SU-DHL-6 (cell line): ENCODE data around the gene OR9I1.

Experiments used
- H2AFZ ChIP-seq: fragments of 200-600 bp; sonication (generic); 2 replicates; pipeline ENCODE4 v1.6.1; 2014; ENCODE audit warnings: low read depth, mild to moderate bottlenecking, moderate library complexity, mixed read lengths, antibody characterized with exemption, low read length; ENCODE audit not compliant: severe bottlenecking
- H3F3A ChIP-seq: fragments of 200-600 bp; shearing (Covaris generic); 2 replicates; pipeline ENCODE4 v1.6.0; 2016; ENCODE audit warnings: antibody characterized with exemption, mild to moderate bottlenecking; ENCODE audit not compliant: insufficient read depth
- H3K27ac ChIP-seq: fragments of 200-600 bp; sonication (generic); 2 replicates; pipeline ENCODE4 v1.5.1; 2016; ENCODE audit warnings: low read depth, mild to moderate bottlenecking, low read length, moderate library complexity, mixed read lengths
- H3K27me3 ChIP-seq: fragments of 200-600 bp; sonication (generic), shearing (Covaris generic); 2 replicates; pipeline ENCODE4 v1.6.0; 2014; ENCODE audit warnings: mild to moderate bottlenecking, low read length
- H3K36me3 ChIP-seq: fragments of 200-600 bp; sonication (generic); 2 replicates; pipeline ENCODE4 v1.6.1; 2014; ENCODE audit warnings: mild to moderate bottlenecking, low read length, mixed read lengths
- H3K4me2 ChIP-seq: fragments of 300-600, 200-600 bp; shearing (Covaris generic), sonication (generic); 2 replicates; pipeline ENCODE4 v1.6.0; 2014; ENCODE audit warnings: low read length, low read depth, mild to moderate bottlenecking; ENCODE audit not compliant: poor library complexity, severe bottlenecking
- H3K4me3 ChIP-seq: fragments of 200-600 bp; sonication (generic); 2 replicates; pipeline ENCODE4 v1.5.1; 2014; ENCODE audit warnings: antibody characterized with exemption, low read length, mild to moderate bottlenecking, mixed read lengths; ENCODE audit not compliant: insufficient read depth, poor library complexity, severe bottlenecking
- H3K79me2 ChIP-seq: fragments of 200-600 bp; sonication (generic); 2 replicates; pipeline ENCODE4 v1.6.1; 2014; ENCODE audit warnings: mild to moderate bottlenecking, low read length, moderate library complexity; ENCODE audit not compliant: insufficient read depth
- H3K9ac ChIP-seq: fragments of 200-600 bp; sonication (generic); 2 replicates; pipeline ENCODE4 v1.7.0; 2014; ENCODE audit warnings: mild to moderate bottlenecking, low read length
- H3K9me2 ChIP-seq: fragments of 200-600 bp; sonication (generic); replicated peaks from 2 replicates; pipeline ENCODE4 v1.6.1; 2014; ENCODE audit warnings: low read length; ENCODE audit not compliant: insufficient read depth
- H3K9me3 ChIP-seq: fragments of 200-600 bp; sonication (generic); 2 replicates; pipeline ENCODE4 v1.6.1; 2014; ENCODE audit warnings: low read length, mixed read lengths; ENCODE audit not compliant: insufficient read depth
- H4K20me1 ChIP-seq: fragments of 200-600 bp; sonication (generic); 2 replicates; pipeline ENCODE4 v1.6.1; 2014; ENCODE audit warnings: low read depth, mild to moderate bottlenecking, antibody characterized with exemption, low read length, moderate library complexity, mixed read lengths
- CTCF ChIP-seq: fragments of 200-600 bp; sonication (generic); IDR thresholded peaks from one replicate; pipeline ENCODE4 v1.5.1; 2017; ENCODE audit warnings: antibody characterized with exemption, mild to moderate bottlenecking, low read length, moderate library complexity; ENCODE audit not compliant: insufficient read depth, poor library complexity, severe bottlenecking
- EZH2phosphoT487 ChIP-seq: fragments of 200-600 bp; sonication (generic), shearing (Covaris generic); conservative IDR thresholded peaks from 2 replicates; pipeline ENCODE4 v1.6.1; 2018; ENCODE audit warnings: mild to moderate bottlenecking, antibody characterized with exemption, low read length, moderate library complexity, mixed read lengths

Gene OR9I1

GRCh38 chr11:58121096-58121495 lies 4.2 kb downstream of the OR9I1 start:
- TF ChIP-seq EZH2phosphoT487 = no peak
- TF ChIP-seq CTCF = no peak
- Histone ChIP-seq H2AFZ (no peak overlapping the region), H3F3A (no peaks in the 10 kb centered on the region), H3K27ac (no peak overlapping the region), H3K9ac (no peak overlapping the region), H3K9me2 (no peaks in the 10 kb centered on the region), H3K4me3 (no peak overlapping the region), H3K36me3 (no peaks in the 10 kb centered on the region), H3K27me3 (no peaks in the 10 kb centered on the region), H3K9me3 (no peaks in the 10 kb centered on the region), H3K79me2 (no peaks in the 10 kb centered on the region), H4K20me1 (no peaks in the 10 kb centered on the region), H3K4me2 (no peak overlapping the region)

GRCh38 chr11:58097437-58097836 lies 27.9 kb downstream of the OR9I1 start:
- TF ChIP-seq EZH2phosphoT487 (no peak), CTCF (no peak)
- H3K79me2 ChIP-seq = no peaks in the 10 kb centered on the region
- no peaks in the 10 kb centered on the region for H3K27me3 ChIP-seq
- H3K4me2 ChIP-seq = no peak overlapping the region
- H3K9ac ChIP-seq = no peak overlapping the region
- H3K27ac ChIP-seq = no peak overlapping the region
- H3K9me3 ChIP-seq = 0 out of 2 replicates have a peak, but pooled peaks cover 5% of the 10 kb centered on the region
- H3F3A ChIP-seq = no peaks in the 10 kb centered on the region
- no peaks in the 10 kb centered on the region for H3K36me3 ChIP-seq
- no peak overlapping the region for H3K4me3 ChIP-seq
- no peaks in the 10 kb centered on the region for H4K20me1 ChIP-seq
- H2AFZ ChIP-seq = no peak overlapping the region
- H3K9me2 ChIP-seq = no peaks in the 10 kb centered on the region

- Histone ChIP-seq H3K9ac (no peak overlapping the region), H3K27ac (no peak overlapping the region), H3K4me2 (no peak overlapping the region), H3F3A (no peaks in the 10 kb centered on the region), H3K36me3 (no peaks in the 10 kb centered on the region), H3K9me2 (no peaks in the 10 kb centered on the region), H3K79me2 (no peaks in the 10 kb centered on the region), H3K4me3 (no peak overlapping the region), H2AFZ (no peak overlapping the region), H4K20me1 (no peaks in the 10 kb centered on the region), H3K9me3 (no peaks in the 10 kb centered on the region), H3K27me3 (no peaks in the 10 kb centered on the region)
- TF ChIP-seq EZH2phosphoT487 (no peak), CTCF (no peak)
Measured at GRCh38 chr11:58086528-58086927, 38.8 kb downstream of the OR9I1 start.
